GM23338 (cell line): Measurements from ENCODE around the gene KCTD13. TPM values are rescaled to one million over a fixed set of nuclear protein-coding genes. Genes with fewer than 3 reads are reported as not detected.

Experiments
- ATAC-seq: fragments of 200-7000 bp; cut with Tn5 transposase; 3 replicates; pipeline ENCODE4 v1.9.1; 2020
- DNase-seq: peaks from one replicate; pipeline ENCODE4 v3.0.0-alpha.2; 2015; ENCODE audit warnings: low spot score
- H2AFZ ChIP-seq: fragments of 200-600 bp; sonication (generic); 2 replicates; pipeline ENCODE4 v1.8.0; 2016; ENCODE audit warnings: antibody characterized with exemption, mild to moderate bottlenecking, moderate library complexity
- H3F3A ChIP-seq: fragments of 200-600 bp; sonication (generic); replicated peaks from 2 replicates; pipeline ENCODE4 v1.8.0; 2017; ENCODE audit warnings: antibody characterized with exemption, mixed run types, low read depth
- H3K27ac ChIP-seq: fragments of 200-600 bp; sonication (generic); 2 replicates; pipeline ENCODE4 v1.6.1; 2016; ENCODE audit warnings: low read depth
- H3K27me3 ChIP-seq: fragments of 200-600 bp; sonication (generic); 2 replicates; pipeline ENCODE4 v1.8.0; 2016; ENCODE audit warnings: mild to moderate bottlenecking, mixed run types, moderate library complexity; ENCODE audit not compliant: insufficient read depth
- H3K36me3 ChIP-seq: fragments of 200-600 bp; sonication (generic); 2 replicates; pipeline ENCODE4 v1.8.0; 2016; ENCODE audit warnings: mild to moderate bottlenecking; ENCODE audit not compliant: insufficient read depth
- H3K4me1 ChIP-seq: fragments of 200-600 bp; sonication (generic); 2 replicates; pipeline ENCODE4 v1.8.0; 2016; ENCODE audit warnings: mild to moderate bottlenecking, moderate library complexity; ENCODE audit not compliant: insufficient read depth
- H3K4me2 ChIP-seq: fragments of 200-600 bp; sonication (generic); 2 replicates; pipeline ENCODE4 v1.7.1; 2017; ENCODE audit warnings: mixed run types
- H3K4me3 ChIP-seq: fragments of 200-600 bp; sonication (generic); 2 replicates; pipeline ENCODE4 v1.6.1; 2016; ENCODE audit warnings: mixed run types
- H3K79me2 ChIP-seq: fragments of 200-600 bp; sonication (generic); replicated peaks from 2 replicates; pipeline ENCODE4 v1.8.0; 2017; ENCODE audit warnings: mild to moderate bottlenecking; ENCODE audit not compliant: insufficient read depth
- H3K9me2 ChIP-seq: fragments of 200-600 bp; sonication (generic); 2 replicates; pipeline ENCODE4 v1.8.0; 2017; ENCODE audit not compliant: insufficient read depth
- H4K20me1 ChIP-seq: fragments of 200-600 bp; sonication (generic); replicated peaks from 2 replicates; pipeline ENCODE4 v1.8.0; 2017; ENCODE audit warnings: mild to moderate bottlenecking; ENCODE audit not compliant: insufficient read depth
- H3K27ac Mint-ChIP-seq: 2 replicates; pipeline ENCODE4 v1.8.0; 2020; ENCODE audit warnings: inconsistent platforms, mild to moderate bottlenecking, moderate library complexity, mixed read lengths
- H3K27me3 Mint-ChIP-seq: 3 replicates; pipeline ENCODE4 v1.8.0; 2022; ENCODE audit warnings: low read depth, mild to moderate bottlenecking, moderate library complexity, mixed read lengths, inconsistent platforms; ENCODE audit not compliant: insufficient read depth, poor library complexity
- H3K36me3 Mint-ChIP-seq: 3 replicates; pipeline ENCODE4 v1.8.0; 2021; ENCODE audit warnings: low read depth, mild to moderate bottlenecking, inconsistent platforms, moderate library complexity, mixed read lengths
- H3K4me1 Mint-ChIP-seq: 3 replicates; pipeline ENCODE4 v1.8.0; 2020; ENCODE audit warnings: mild to moderate bottlenecking, inconsistent platforms, mixed read lengths
- H3K4me3 Mint-ChIP-seq: 3 replicates; pipeline ENCODE4 v1.8.0; 2021; ENCODE audit warnings: moderate library complexity, mild to moderate bottlenecking, inconsistent platforms, mixed read lengths
- H3K9me3 Mint-ChIP-seq: 3 replicates; pipeline ENCODE4 v1.8.0; 2020; ENCODE audit warnings: moderate library complexity, mild to moderate bottlenecking, inconsistent platforms, mixed read lengths
- CREB1 ChIP-seq: fragments of 250-450 bp; sonication (Bioruptor Pico); IDR thresholded peaks from 2 replicates; pipeline ENCODE4 v1.5.0; 2020; ENCODE audit warnings: low read depth, mild to moderate bottlenecking, moderate library complexity
- CTCF ChIP-seq, 2 experiments: fragments of 200-600 bp in 1 of 2; sonication (generic) in 1 of 2; conservative IDR thresholded peaks; 2 replicates each; pipeline versions ENCODE4 v1.5.1 to v1.6.1; 2016 to 2017; ENCODE audit warnings: antibody characterized with exemption in 2 of 2, low read depth in 2 of 2, mild to moderate bottlenecking in 2 of 2, moderate library complexity in 1 of 2
- ETS1 ChIP-seq: IDR thresholded peaks from 2 replicates; pipeline ENCODE4 v1.6.1; 2016; ENCODE audit warnings: antibody characterized with exemption
- EZH2 ChIP-seq: fragments of 200-600 bp; sonication (generic); IDR thresholded peaks from one replicate; pipeline ENCODE4 v1.8.0; 2017; ENCODE audit warnings: antibody characterized with exemption, mild to moderate bottlenecking, low read depth; ENCODE audit not compliant: unreplicated experiment
- EZH2phosphoT487 ChIP-seq: fragments of 200-600 bp; sonication (generic); IDR thresholded peaks from one replicate; pipeline ENCODE4 v1.8.1; 2018; ENCODE audit warnings: antibody characterized with exemption; ENCODE audit not compliant: unreplicated experiment
- JUNB ChIP-seq: IDR thresholded peaks from one replicate; pipeline ENCODE4 v1.6.1; 2016; ENCODE audit warnings: antibody characterized with exemption; ENCODE audit not compliant: unreplicated experiment
- NANOG ChIP-seq: IDR thresholded peaks from 2 replicates; pipeline ENCODE4 v1.6.1; 2016; ENCODE audit warnings: antibody characterized with exemption, borderline replicate concordance
- POLR2AphosphoS5 ChIP-seq: IDR thresholded peaks from 2 replicates; pipeline ENCODE4 v1.6.1; 2016; ENCODE audit warnings: antibody characterized with exemption, low read depth
- REST ChIP-seq: IDR thresholded peaks from one replicate; pipeline ENCODE4 v1.6.1; 2018; ENCODE audit warnings: antibody characterized with exemption; ENCODE audit not compliant: unreplicated experiment
- STAT1 ChIP-seq: IDR thresholded peaks from one replicate; pipeline ENCODE4 v1.6.1; 2016; ENCODE audit warnings: antibody characterized with exemption; ENCODE audit not compliant: unreplicated experiment
- ZNF114 ChIP-seq: fragments of 250-450 bp; sonication (Bioruptor Pico); IDR thresholded peaks from 2 replicates; pipeline ENCODE4 v1.5.0; 2020; ENCODE audit warnings: mild to moderate bottlenecking, moderate library complexity
- ZNF462 ChIP-seq: fragments of 250-450 bp; sonication (Bioruptor Pico); IDR thresholded peaks from 2 replicates; pipeline ENCODE4 v1.5.0; 2020; ENCODE audit warnings: mild to moderate bottlenecking, moderate library complexity
- polyA plus RNA-seq: library from polyadenylated mRNA; unstranded; fragments of >200 nt; fragmentation: Nextera tagmentation; extraction: Ambion mirVana; gene quantifications from 2 replicates; pipeline ENCODE4 v1.2.1, GENCODE V29; 2016
- total RNA-seq: library from RNA; depleted of rRNA; stranded (reverse); fragments of >200 nt; shearing (Covaris generic); gene quantifications from 2 replicates; pipeline ENCODE4 v1.2.3, GENCODE V29; 2014

KCTD13 gene
- total and polyA plus RNA-seq, 2 experiments from 2014 or later: 10.1 to 12.2 TPM

- Mint-ChIP-seq H3K4me3 (no peak overlapping the region), H3K27me3 (peaks cover 13% of the 10 kb centered on the region), H3K9me3 (no peaks in the 10 kb centered on the region), H3K4me1 (peaks cover 18% of the 10 kb centered on the region), H3K27ac (no peak overlapping the region), H3K36me3 (peaks cover 15% of the 10 kb centered on the region)
- no peak overlapping the region for H3K4me3 ChIP-seq
- H3K4me1 ChIP-seq: peaks cover 8% of the 10 kb centered on the region
- DNase-seq (no peak), ATAC-seq (no peak)
- peaks cover 6% of the 10 kb centered on the region; the same call in 1 of the 2 replicates for H4K20me1 ChIP-seq
- no peaks in the 10 kb centered on the region for H3K27me3 ChIP-seq
- no peak overlapping the region for H2AFZ ChIP-seq
- TF ChIP-seq EZH2 (no peak), CTCF (conservative IDR thresholded peaks at IDR 0.05; ENCODE audit: low read depth in 2 of 2) (no peak), STAT1 (no peak), NANOG (no peak), CREB1 (no peak), ETS1 (no peak), ZNF114 (no peak), EZH2phosphoT487 (no peak), JUNB (no peak), POLR2AphosphoS5 (no peak), REST (no peak), ZNF462 (CRISPR knock-in tag) (no peak)
- no peak overlapping the region for H3K27ac ChIP-seq
- H3K9me2 ChIP-seq: no peaks in the 10 kb centered on the region
- H3K79me2 ChIP-seq: peaks cover 14% of the 10 kb centered on the region; the same call in 1 of the 2 replicates
- H3K4me2 ChIP-seq: no peak overlapping the region
- 0 out of 2 replicates have a peak, but pooled peaks cover 2% of the 10 kb centered on the region for H3F3A ChIP-seq
- no peaks in the 10 kb centered on the region for H3K36me3 ChIP-seq
These were observed 20.4 kb downstream of the KCTD13 start for GRCh38 chr16:29905668-29906067.
